Gastroesophageal sphincter (tissue), 3 donors: ENCODE results near the gene GPC3.

ENCODE experiments used
- EP300 ChIP-seq: sonication (generic); formaldehyde crosslinking; IDR thresholded peaks from one replicate; pipeline ENCODE4 v1.6.1; 2017; ENCODE audit warnings: antibody characterized with exemption, mild to moderate bottlenecking
- POLR2A ChIP-seq, 2 donors: fragments of 450-650 bp; IDR thresholded peaks; one replicate each; pipeline ENCODE4 v1.6.1; 2017; ENCODE audit warnings: antibody characterized with exemption in 2 of 2, mild to moderate bottlenecking in 2 of 2, moderate library complexity in 1 of 2
- TF ChIP-seq, protein P1 (sequence below), 4 experiments: fragments of 200-600 bp in 2 of 4; fragments of 450-650 bp in 2 of 4; sonication (generic) in 1 of 4; IDR thresholded peaks; one replicate each; pipeline ENCODE4 v1.5.1; 2017 to 2019; ENCODE audit warnings: antibody characterized with exemption in 4 of 4, mild to moderate bottlenecking in 2 of 4, moderate library complexity in 2 of 4

DNA sequence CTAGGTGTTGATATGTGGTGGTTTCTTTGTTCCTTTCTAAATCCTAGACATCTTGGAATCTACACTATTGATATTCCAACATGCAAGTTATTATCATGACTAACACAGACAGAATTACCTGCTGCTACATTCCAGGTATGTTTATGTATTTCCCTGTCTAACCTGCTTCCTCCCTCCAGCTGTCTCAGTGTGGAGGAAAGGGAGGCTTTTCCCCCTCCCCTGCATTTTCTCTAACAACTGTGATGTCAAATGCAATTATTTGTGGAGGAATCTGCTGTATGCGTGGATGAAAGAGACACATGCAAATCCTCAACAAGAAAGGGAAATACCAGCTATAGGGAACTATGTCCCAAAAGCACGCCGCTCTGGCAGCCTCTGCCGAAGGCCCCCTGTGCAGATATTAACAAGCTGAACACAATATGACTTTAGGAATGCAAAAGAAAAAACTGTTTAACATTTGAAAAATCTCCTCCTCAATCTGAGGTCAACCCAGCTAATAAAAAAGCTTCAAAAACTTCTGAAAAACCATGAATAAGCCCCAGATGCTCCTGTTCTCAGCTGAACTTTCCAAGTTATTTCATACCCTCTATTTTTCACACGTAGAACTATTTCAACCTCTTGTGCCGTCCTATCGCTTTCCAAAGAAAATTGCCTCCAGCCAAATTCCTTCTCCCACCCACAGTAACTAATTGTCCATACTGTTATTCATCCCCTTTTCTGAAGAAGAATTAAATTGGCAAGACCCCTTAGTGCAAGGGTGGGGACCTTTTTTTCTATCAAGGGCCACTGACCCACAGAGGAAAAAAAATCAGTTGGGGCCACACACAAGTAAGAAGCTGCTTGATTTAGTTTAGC is 345.0 kb downstream of the GPC3 start:
- TF ChIP-seq POLR2A (IDR thresholded peaks at IDR 0.05) (no peak), EP300 (no peak)
- TF ChIP-seq, protein P1, sequence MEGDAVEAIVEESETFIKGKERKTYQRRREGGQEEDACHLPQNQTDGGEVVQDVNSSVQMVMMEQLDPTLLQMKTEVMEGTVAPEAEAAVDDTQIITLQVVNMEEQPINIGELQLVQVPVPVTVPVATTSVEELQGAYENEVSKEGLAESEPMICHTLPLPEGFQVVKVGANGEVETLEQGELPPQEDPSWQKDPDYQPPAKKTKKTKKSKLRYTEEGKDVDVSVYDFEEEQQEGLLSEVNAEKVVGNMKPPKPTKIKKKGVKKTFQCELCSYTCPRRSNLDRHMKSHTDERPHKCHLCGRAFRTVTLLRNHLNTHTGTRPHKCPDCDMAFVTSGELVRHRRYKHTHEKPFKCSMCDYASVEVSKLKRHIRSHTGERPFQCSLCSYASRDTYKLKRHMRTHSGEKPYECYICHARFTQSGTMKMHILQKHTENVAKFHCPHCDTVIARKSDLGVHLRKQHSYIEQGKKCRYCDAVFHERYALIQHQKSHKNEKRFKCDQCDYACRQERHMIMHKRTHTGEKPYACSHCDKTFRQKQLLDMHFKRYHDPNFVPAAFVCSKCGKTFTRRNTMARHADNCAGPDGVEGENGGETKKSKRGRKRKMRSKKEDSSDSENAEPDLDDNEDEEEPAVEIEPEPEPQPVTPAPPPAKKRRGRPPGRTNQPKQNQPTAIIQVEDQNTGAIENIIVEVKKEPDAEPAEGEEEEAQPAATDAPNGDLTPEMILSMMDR (IDR thresholded peaks at IDR 0.05), result no peak
